Measurements from ENCODE around the gene ARL6IP4.

ARL6IP4 gene

DNA sequence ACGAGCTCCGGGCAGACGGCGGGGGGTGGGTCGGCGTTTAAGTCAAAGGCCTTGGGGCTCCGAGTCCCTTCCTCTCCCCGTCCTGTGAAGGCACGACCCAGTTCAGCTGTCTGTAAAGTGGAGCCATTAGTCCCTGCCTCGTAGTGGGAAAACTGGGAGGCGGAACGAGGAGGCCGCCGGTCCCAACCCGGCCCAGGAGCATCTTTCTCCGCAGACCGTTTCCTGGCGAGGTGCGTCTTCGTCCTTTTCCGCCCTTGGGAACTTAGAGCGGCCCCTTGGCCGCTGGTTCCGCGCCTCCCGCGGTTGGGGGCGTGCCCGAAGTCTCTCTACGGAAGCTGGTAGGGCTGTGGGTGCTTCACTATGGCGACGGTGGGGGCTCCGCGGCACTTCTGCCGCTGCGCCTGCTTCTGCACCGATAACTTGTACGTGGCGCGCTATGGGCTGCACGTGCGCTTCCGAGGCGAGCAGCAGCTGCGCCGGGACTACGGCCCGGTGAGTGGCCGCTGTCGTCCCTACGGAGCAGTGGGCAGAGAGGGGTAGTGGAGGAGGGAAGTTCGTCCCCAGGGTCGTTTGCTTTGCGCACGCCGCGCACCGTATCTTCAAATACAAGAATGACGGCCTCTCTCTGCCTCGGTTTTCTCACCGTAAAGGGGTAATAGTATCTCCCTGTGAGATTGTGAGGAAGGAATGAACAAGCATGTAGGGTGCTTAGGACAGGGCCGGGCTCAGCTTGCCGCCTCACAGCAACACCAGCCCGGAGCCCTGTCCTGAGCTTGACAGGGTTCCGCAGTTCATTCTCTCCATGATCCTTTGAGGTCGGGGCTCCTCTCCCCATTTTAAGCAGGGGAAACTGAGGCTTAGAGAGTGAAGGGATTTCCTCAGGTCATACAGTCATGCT, 5.3 kb upstream of the ARL6IP4 start, which contains the start of gene OGFOD2:
TSS of gene OGFOD2 (plus strand) at position 353 of the 898 bp plus-strand sequence. CDS start at position 361, 8 bp downstream.
- H3K4me3 ChIP-seq (ENCODE audit: low read depth, low read length) = peak within 1 kb of the TSS; percentile 96
- peak; percentile 95 for DNase-seq (ENCODE audit: low read depth, low spot score)
- in situ Hi-C loops (cut with HindIII; ENCODE audit: low sequenced_read_pairs) = no loop called here
- TF ChIP-seq, protein P1, sequence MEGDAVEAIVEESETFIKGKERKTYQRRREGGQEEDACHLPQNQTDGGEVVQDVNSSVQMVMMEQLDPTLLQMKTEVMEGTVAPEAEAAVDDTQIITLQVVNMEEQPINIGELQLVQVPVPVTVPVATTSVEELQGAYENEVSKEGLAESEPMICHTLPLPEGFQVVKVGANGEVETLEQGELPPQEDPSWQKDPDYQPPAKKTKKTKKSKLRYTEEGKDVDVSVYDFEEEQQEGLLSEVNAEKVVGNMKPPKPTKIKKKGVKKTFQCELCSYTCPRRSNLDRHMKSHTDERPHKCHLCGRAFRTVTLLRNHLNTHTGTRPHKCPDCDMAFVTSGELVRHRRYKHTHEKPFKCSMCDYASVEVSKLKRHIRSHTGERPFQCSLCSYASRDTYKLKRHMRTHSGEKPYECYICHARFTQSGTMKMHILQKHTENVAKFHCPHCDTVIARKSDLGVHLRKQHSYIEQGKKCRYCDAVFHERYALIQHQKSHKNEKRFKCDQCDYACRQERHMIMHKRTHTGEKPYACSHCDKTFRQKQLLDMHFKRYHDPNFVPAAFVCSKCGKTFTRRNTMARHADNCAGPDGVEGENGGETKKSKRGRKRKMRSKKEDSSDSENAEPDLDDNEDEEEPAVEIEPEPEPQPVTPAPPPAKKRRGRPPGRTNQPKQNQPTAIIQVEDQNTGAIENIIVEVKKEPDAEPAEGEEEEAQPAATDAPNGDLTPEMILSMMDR (IDR thresholded peaks at IDR 0.05; ENCODE audit: low read depth, low read length) = no peak

DNA sequence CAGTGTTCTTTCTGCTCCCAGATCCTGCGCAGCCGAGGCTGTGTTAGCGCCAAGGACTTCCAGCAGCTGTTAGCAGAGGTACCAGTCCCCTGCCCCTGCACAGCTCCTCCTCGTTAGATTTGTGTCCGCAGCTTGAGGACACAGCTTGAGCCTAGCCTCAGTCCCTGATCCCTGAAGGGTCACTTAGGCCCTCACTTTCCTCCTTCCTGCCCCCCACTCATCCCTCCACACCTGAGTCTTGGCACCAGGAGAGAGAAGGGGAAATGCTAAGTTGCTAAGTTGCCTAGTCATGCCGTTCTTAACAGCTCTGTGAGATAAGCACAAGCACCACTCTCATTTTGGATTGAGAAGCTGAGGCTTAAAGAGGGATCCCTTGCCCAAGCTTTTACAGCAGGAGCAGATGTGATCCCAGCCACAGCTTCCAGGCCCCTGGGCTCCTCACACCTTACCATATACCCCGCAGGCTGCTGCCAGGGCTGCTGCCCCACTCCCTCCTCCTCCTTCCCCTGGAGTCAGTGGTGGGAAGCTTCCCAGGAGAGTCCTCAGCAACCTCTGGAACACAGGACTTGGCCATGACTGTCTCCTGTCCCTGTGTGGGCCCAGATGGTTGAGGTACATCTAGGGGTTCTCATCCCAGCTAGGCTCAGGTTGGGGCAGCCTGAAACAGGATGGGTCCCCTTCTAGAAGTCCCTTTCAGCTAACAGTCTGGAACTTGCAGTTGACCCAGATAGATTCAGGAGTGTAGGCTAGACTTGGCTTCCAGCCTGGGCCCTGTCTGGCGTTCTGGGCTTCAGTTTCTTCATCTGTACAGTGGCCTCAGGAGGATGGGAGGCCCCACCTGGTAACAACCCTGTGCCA, 4.5 kb upstream of the ARL6IP4 start:
- in situ Hi-C loops (cut with HindIII; ENCODE audit: low sequenced_read_pairs) = no loop called here
- H3K4me3 ChIP-seq (ENCODE audit: low read depth, low read length) = peak overlapping the region; percentile 96
- TF ChIP-seq, protein P1 (IDR thresholded peaks at IDR 0.05; ENCODE audit: low read depth, low read length) = no peak
- no peak for DNase-seq (ENCODE audit: low read depth, low spot score)

DNA sequence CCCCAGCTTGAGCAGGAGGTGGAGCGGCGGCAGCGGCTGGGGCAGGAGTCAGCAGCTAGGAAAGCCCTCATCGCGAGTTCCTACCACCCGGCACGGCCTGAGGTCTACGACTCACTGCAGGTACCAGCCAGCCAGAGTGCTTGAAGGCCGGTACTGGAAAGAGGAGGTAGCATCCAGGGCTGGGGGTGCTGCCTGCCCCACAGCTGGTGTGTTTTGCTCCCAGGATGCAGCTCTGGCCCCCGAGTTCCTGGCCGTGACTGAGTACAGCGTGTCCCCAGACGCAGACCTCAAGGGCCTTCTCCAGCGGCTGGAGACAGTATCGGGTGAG, 3.9 kb upstream of the ARL6IP4 start:
- no peak overlapping the region for H3K4me3 ChIP-seq (ENCODE audit: low read depth, low read length)
- no peak for DNase-seq (ENCODE audit: low read depth, low spot score)
- in situ Hi-C loops (cut with HindIII; ENCODE audit: low sequenced_read_pairs) = no loop called here
- TF ChIP-seq, protein P1 (IDR thresholded peaks at IDR 0.05; ENCODE audit: low read depth, low read length) = no peak

DNA sequence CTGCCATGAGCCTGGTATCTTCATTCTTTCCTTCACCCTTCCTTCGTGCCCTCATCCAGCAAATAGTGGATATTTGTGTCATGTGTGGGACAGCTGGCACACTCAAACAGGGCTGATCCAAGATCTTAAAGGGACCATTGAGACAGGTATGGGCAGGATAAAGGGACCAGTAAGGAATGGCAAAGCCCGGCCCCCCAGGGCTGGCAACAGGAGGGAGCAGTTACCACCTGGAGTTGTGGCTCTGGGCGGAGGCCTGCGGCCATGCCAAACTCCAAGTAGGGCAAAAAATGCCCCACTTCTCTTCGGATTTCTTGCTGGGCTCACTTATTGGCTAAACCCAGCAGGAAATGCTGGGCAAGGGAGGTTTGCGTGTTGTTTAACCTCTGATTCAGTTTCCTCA, 3.3 kb upstream of the ARL6IP4 start:
- in situ Hi-C loops (cut with HindIII; ENCODE audit: low sequenced_read_pairs) = no loop called here
- H3K4me3 ChIP-seq (ENCODE audit: low read depth, low read length) = no peak overlapping the region
- TF ChIP-seq, protein P1 (IDR thresholded peaks at IDR 0.05; ENCODE audit: low read depth, low read length) = no peak
- no peak for DNase-seq (ENCODE audit: low read depth, low spot score)

DNA sequence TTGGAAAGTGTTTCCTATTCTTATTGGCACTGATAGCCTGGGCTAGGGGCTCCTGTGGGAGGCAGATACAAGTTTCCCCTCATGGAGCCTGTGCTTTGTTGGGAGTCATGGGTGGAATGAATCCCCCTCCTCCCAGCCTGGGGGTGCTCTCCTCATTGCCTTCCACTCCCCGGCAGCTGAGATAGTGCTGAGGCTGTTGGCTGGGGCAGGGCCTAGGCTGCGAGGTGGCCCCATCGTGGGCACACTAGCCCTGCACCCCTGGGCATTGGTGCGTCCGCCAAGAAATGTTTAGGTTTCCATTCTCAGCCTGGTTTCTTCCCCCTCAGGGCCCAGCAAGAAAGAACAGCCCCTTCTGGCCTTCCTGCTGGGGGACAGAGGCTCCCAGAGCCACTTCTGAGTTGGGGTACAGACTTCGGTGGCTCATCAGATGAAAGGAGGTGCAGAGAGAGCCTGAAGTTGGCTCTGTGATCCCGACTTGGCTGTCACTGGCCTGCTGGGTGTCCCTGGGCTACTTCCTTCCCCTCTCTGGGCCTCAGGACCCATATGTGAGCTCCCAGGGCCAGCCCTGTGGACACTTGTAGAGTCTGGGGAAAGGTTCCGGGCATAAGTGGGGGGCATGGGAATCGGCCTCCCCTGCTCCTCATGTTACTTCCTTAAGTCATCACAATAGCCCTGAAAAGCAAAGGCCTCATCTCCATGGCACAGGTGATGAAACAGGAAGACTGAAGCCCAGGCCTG, 2.7 kb upstream of the ARL6IP4 start:
- no peak for DNase-seq (ENCODE audit: low read depth, low spot score)
- no peak overlapping the region for H3K4me3 ChIP-seq (ENCODE audit: low read depth, low read length)
- in situ Hi-C loops (cut with HindIII; ENCODE audit: low sequenced_read_pairs) = no loop called here
- TF ChIP-seq, protein P1 (IDR thresholded peaks at IDR 0.05; ENCODE audit: low read depth, low read length) = no peak

DNA sequence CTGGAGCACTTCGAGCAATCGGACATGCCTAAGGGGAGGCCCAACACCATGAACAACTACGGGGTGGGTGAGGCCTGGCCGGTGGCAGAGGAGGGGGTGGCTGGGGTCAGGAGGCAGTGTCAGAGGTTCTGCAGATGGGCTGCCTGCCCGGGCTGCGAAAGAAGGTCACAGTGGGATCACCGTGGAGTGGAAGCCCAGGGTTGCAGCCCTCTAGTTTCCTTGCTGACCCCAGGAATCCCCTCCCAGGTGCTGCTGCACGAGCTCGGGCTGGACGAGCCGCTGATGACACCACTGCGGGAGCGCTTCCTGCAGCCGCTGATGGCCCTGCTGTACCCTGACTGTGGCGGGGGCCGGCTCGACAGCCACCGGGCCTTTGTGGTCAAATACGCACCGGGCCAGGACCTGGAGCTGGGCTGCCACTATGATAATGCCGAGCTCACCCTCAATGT, 1.9 kb upstream of the ARL6IP4 start:
- no peak for DNase-seq (ENCODE audit: low read depth, low spot score)
- in situ Hi-C loops (cut with HindIII; ENCODE audit: low sequenced_read_pairs) = no loop called here
- H3K4me3 ChIP-seq (ENCODE audit: low read depth, low read length) = no peak overlapping the region
- TF ChIP-seq, protein P1 (IDR thresholded peaks at IDR 0.05; ENCODE audit: low read depth, low read length) = no peak
